Right lobe of liver (tissue), 6 donors: ENCODE data around the gene FLCN. TPM values are rescaled to one million over a fixed set of nuclear protein-coding genes. Genes with fewer than 3 reads are reported as not detected.
A peak's percentile ranks its signal among the peaks of the same experiment; 100 is the strongest.

Source experiments
- ATAC-seq, 4 donors: fragments of 200-7000 bp; cut with Tn5 transposase; one replicate each; pipeline ENCODE4 v1.9.1; 2020; ENCODE audit warnings: mild to moderate bottlenecking in 4 of 4, moderate library complexity in 4 of 4
- DNase-seq, 3 donors: peaks; one replicate each; pipeline ENCODE4 v3.0.0-alpha.2; 2020
- H3K27ac ChIP-seq, 3 donors: fragments of 200-600 bp; one replicate each; pipeline ENCODE4 v1.8.0; 2022
- H3K27me3 ChIP-seq, 2 donors: fragments of 200-600 bp; one replicate each; pipeline ENCODE4 v1.8.0; 2022
- H3K36me3 ChIP-seq, 4 donors: fragments of 200-600 bp; sonication (generic) in 1 of 4; one replicate each; pipeline versions ENCODE4 v1.5.1 to v1.8.0; 2017 to 2022; ENCODE audit warnings: control low read depth in 1 of 4
- H3K4me1 ChIP-seq, 4 donors: fragments of 200-600 bp; sonication (generic) in 1 of 4; one replicate each; pipeline versions ENCODE4 v1.5.1 to v1.8.0; 2017 to 2022; ENCODE audit warnings: control low read depth in 1 of 4
- H3K4me3 ChIP-seq, 3 donors: fragments of 200-600 bp; one replicate each; pipeline ENCODE4 v1.8.0; 2022
- H3K9me3 ChIP-seq, 4 donors: fragments of 200-600 bp; sonication (generic) in 1 of 4; one replicate each; pipeline versions ENCODE4 v1.5.1 to v1.8.0; 2017 to 2022; ENCODE audit warnings: control low read depth in 1 of 4
- CTCF ChIP-seq, 4 donors: fragments of 200-600 bp in 3 of 4; fragments of 450-650 bp in 1 of 4; IDR thresholded peaks; one replicate each; pipeline versions ENCODE4 v1.5.1 to v1.8.0; 2016 to 2022; ENCODE audit warnings: antibody characterized with exemption in 4 of 4, mild to moderate bottlenecking in 2 of 4
- POLR2A ChIP-seq: fragments of 450-650 bp; IDR thresholded peaks from one replicate; pipeline ENCODE4 v1.6.1; 2017; ENCODE audit warnings: antibody characterized with exemption, mild to moderate bottlenecking
- WGBS: methylation state at CpG from one replicate; pipeline ENCODE4 v1.1.6; 2018; ENCODE audit warnings: low coverage, low lambda C conversion rate; ENCODE audit not compliant: insufficient coverage; ENCODE audit errors: missing lambda C conversion rate; 5-methylcytosine and 5-hydroxymethylcytosine counted together
- intact Hi-C, 2 donors: fragments of 100-400 bp; cut with DNase I; formaldehyde crosslinking; loops; one replicate each; pipeline versions ENCODE4 v1.11.2 to v1.14.1; 2022
- total RNA-seq, 6 experiments: library from RNA; depleted of rRNA in 2 of 6; stranded (reverse); fragments of >200 nt in 2 of 6; fragmentation: NEBNext Ultra II Directional in 3 of 6; extraction: Animal tissue kit (Norgen Biotek cat#: 25700) in 3 of 6; gene quantifications; one replicate each; pipeline versions ENCODE4 v1.1.0 to v1.2.4, GENCODE V29; 2016 to 2023
- donor health status: DM: no; HTN: yes; CAD: no.
- donor health status: DM: no; HTN: no; CAD: no.
- donor health status: DM: no; HTN: no; CAD: no.
- donor health status: DM: no; HTN: yes; CAD: no.
- donor health status: DM: no; HTN: yes; CAD: no.

The FLCN gene
- total RNA-seq, 6 experiments from 2014 or later = 25.4 to 44.3 (median 35.9) TPM

- DNase-seq (peak in 1 of 3 donors; percentile 1), ATAC-seq (no peak)
- Histone ChIP-seq H3K4me3 (no peak overlapping the region), H3K36me3 (peaks cover 13 to 98% (median 67%) of the 10 kb centered on the region in 4 donors), H3K27me3 (no peaks in the 10 kb centered on the region), H3K4me1 (no peaks in the 10 kb centered on the region), H3K27ac (no peak overlapping the region), H3K9me3 (no peaks in the 10 kb centered on the region)
- intact Hi-C loops = no loop called here
- TF ChIP-seq CTCF (IDR thresholded peaks at IDR 0.05) = no peak
- TF ChIP-seq POLR2A = no peak
- WGBS = 98% methylated on average over 14 of the region's 22 CpGs
These were observed 15.6 kb downstream of the FLCN start for GRCh38 chr17:17221329-17221728.

- intact Hi-C loops = no loop called here
- TF ChIP-seq CTCF (IDR thresholded peaks at IDR 0.05) = no peak
- TF ChIP-seq POLR2A = no peak
- Histone ChIP-seq H3K36me3 (peaks cover 13 to 98% (median 67%) of the 10 kb centered on the region in 4 donors), H3K4me3 (no peak overlapping the region), H3K9me3 (no peaks in the 10 kb centered on the region), H3K27me3 (no peaks in the 10 kb centered on the region), H3K27ac (no peak overlapping the region), H3K4me1 (no peaks in the 10 kb centered on the region)
- 100% methylated on average over 2 of the region's 8 CpGs for WGBS
- ATAC-seq (no peak), DNase-seq (no peak)
These were observed 16.4 kb downstream of the FLCN start for GRCh38 chr17:17220529-17220928.

GRCh38 chr17:17217995-17218394 is 19.0 kb downstream of the FLCN start:
- Histone ChIP-seq H3K9me3 (no peaks in the 10 kb centered on the region), H3K4me3 (no peak overlapping the region), H3K36me3 (peaks cover 13 to 99% (median 59%) of the 10 kb centered on the region in 4 donors), H3K4me1 (no peaks in the 10 kb centered on the region), H3K27me3 (no peaks in the 10 kb centered on the region), H3K27ac (no peak overlapping the region)
- ATAC-seq = no peak
- WGBS = 84% methylated on average over 3 of the region's 3 CpGs
- TF ChIP-seq CTCF (IDR thresholded peaks at IDR 0.05) (no peak), POLR2A (no peak)
- intact Hi-C loops = no loop called here
- no peak for DNase-seq

GRCh38 chr17:17216776-17217175 is 20.2 kb downstream of the FLCN start:
- Histone ChIP-seq H3K4me1 (no peaks in the 10 kb centered on the region), H3K36me3 (peaks cover 13 to 96% (median 57%) of the 10 kb centered on the region in 4 donors), H3K4me3 (no peak overlapping the region), H3K9me3 (no peaks in the 10 kb centered on the region), H3K27me3 (no peaks in the 10 kb centered on the region), H3K27ac (no peak overlapping the region)
- no peak for DNase-seq
- intact Hi-C loops = no loop called here
- no peak for ATAC-seq
- 86% methylated on average over 11 of the region's 16 CpGs for WGBS
- no peak for TF ChIP-seq POLR2A
- TF ChIP-seq CTCF (IDR thresholded peaks at IDR 0.05) = no peak

GRCh38 chr17:17216236-17216635 is 20.7 kb downstream of the FLCN start:
- Histone ChIP-seq H3K36me3 (peaks cover 13 to 96% (median 51%) of the 10 kb centered on the region in 4 donors), H3K27me3 (no peaks in the 10 kb centered on the region), H3K4me1 (no peaks in the 10 kb centered on the region), H3K9me3 (no peaks in the 10 kb centered on the region), H3K27ac (no peak overlapping the region), H3K4me3 (no peak overlapping the region)
- 100% methylated on average over 1 of the region's 17 CpGs for WGBS
- intact Hi-C loops = no loop called here
- TF ChIP-seq POLR2A (no peak), CTCF (IDR thresholded peaks at IDR 0.05) (no peak)
- ATAC-seq (peak in 2 of 4 donors; percentile 15 to 20), DNase-seq (no peak)
